Kidney epithelial cell (primary cell): ENCODE results near the gene CD4. TPM values are rescaled to one million over a fixed set of nuclear protein-coding genes. Genes with fewer than 3 reads are reported as not detected.
A peak's percentile ranks its signal among the peaks of the same experiment; 100 is the strongest.

Experiments used
- DNase-seq: peaks from one replicate; pipeline ENCODE4 v3.0.0-alpha.2; 2010; ENCODE audit warnings: low read depth
- H3K27me3 ChIP-seq: 2 replicates; pipeline ENCODE4 v1.6.0; 2011; ENCODE audit warnings: low read length; ENCODE audit not compliant: control insufficient read depth, insufficient read depth
- H3K36me3 ChIP-seq: 2 replicates; pipeline ENCODE4 v1.5.1; 2011; ENCODE audit warnings: low read length; ENCODE audit not compliant: control insufficient read depth, insufficient read depth
- H3K4me3 ChIP-seq: 2 replicates; pipeline ENCODE4 v1.5.1; 2011; ENCODE audit warnings: low read depth, mild to moderate bottlenecking, control low read depth, low read length
- total RNA-seq: library from RNA; depleted of rRNA; stranded (reverse); fragments of >200 nt; gene quantifications from 2 replicates; pipeline ENCODE4 v1.2.3, GENCODE V29; 2015
- TF ChIP-seq, protein P1 (sequence below): IDR thresholded peaks from 2 replicates; pipeline ENCODE4 v1.5.1; 2011; ENCODE audit warnings: mild to moderate bottlenecking, moderate library complexity, low read length, control low read depth, inconsistent platforms; ENCODE audit not compliant: insufficient read depth, poor library complexity, severe bottlenecking

CD4 gene
- total RNA-seq, 1 donor from 2014 or later: 0.08 TPM

DNA sequence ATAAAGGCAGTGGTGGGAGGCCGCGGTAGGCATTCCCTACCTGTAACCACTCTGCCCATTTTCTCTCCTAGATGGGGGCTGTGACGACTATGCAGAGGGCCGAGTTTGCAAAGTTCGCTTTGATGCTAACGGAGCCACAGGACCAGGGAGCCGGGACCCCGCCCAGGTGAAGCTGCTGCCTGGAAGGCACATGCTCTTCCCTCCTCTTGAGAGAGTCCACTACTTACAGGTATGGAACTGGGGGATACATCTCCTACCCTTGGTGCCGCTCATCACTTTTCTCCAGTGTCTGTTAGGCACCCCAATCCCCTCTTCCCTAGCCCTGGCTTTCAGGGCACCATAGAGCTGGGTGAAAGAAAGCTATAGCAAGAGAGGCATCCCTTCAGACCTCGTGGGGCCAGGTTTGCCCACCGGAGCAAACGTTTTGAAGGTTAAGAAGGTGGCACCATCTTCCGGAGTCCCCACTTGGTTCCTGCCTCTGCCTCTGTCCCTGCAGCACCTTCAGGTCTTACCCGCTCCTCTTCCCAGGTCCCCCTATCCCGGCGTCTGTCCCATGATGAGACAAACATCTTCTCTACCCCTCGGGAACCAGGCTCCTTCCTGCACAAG is 36.9 kb downstream of the CD4 start:
- Histone ChIP-seq H3K27me3 (peaks cover 17% of the 10 kb centered on the region), H3K4me3 (no peak overlapping the region), H3K36me3 (peaks cover 2% of the 10 kb centered on the region)
- TF ChIP-seq, protein P1, sequence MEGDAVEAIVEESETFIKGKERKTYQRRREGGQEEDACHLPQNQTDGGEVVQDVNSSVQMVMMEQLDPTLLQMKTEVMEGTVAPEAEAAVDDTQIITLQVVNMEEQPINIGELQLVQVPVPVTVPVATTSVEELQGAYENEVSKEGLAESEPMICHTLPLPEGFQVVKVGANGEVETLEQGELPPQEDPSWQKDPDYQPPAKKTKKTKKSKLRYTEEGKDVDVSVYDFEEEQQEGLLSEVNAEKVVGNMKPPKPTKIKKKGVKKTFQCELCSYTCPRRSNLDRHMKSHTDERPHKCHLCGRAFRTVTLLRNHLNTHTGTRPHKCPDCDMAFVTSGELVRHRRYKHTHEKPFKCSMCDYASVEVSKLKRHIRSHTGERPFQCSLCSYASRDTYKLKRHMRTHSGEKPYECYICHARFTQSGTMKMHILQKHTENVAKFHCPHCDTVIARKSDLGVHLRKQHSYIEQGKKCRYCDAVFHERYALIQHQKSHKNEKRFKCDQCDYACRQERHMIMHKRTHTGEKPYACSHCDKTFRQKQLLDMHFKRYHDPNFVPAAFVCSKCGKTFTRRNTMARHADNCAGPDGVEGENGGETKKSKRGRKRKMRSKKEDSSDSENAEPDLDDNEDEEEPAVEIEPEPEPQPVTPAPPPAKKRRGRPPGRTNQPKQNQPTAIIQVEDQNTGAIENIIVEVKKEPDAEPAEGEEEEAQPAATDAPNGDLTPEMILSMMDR: no peak
- no peak for DNase-seq

DNA sequence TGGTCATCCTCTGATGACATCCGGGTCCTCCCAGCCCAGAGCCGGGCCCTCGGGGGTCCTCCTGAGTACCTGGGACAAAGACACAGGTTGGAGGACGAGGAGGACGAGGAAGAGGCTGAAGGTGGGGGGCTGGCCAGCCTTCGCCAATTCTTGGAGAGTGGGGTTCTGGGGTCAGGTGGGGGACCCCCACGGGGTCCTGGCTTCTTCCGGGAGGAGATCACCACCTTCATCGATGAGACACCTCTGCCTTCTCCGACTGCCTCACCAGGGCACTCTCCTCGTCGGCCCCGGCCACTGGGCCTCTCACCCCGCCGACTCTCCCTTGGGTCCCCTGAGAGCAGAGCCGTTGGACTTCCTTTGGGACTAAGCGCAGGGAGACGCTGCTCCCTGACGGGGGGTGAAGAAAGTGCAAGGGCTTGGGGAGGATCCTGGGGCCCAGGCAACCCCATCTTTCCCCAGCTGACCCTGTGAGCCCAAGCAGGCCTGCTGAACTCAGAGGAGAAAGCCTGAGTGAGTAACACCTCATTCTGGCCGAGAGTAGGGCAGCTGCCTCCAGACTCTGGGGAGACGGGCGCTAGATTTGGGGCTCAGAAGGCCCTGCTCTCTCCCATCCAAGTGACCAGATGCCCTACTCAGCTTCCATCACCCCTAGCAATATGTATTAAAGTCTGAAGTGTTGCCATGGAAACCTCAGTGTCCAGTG is 37.6 kb downstream of the CD4 start:
- TF ChIP-seq, protein P1: no peak
- DNase-seq: no peak
- peaks cover 2% of the 10 kb centered on the region for H3K36me3 ChIP-seq
- H3K27me3 ChIP-seq: peaks cover 15% of the 10 kb centered on the region
- H3K4me3 ChIP-seq: no peak overlapping the region

DNA sequence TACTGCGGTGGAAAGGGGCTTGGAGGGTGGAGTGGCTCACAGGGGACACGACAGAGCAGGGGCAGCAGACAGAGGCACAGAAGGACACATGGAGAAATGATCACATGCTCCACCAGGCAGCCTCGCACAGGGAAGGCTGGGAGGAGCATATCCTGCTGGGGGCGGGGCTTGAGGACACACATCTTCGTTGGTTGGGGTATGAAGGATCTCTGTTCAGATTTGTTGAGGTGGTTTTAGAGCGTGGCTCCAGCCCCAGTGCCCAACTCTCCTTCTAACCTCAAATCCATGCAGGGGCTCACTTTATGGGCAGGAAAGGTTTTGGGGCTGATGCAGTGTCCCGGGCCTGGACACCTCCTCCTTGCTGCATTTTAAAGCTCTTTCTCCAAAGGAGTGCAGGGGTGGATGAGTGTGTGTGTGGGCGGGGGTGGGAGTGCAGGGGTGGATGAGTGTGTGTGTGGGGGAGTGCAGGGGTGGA is 38.1 kb downstream of the CD4 start:
- Histone ChIP-seq H3K27me3 (peaks cover 9% of the 10 kb centered on the region), H3K4me3 (no peak overlapping the region), H3K36me3 (peaks cover 2% of the 10 kb centered on the region)
- TF ChIP-seq, protein P1: no peak
- DNase-seq: no peak

DNA sequence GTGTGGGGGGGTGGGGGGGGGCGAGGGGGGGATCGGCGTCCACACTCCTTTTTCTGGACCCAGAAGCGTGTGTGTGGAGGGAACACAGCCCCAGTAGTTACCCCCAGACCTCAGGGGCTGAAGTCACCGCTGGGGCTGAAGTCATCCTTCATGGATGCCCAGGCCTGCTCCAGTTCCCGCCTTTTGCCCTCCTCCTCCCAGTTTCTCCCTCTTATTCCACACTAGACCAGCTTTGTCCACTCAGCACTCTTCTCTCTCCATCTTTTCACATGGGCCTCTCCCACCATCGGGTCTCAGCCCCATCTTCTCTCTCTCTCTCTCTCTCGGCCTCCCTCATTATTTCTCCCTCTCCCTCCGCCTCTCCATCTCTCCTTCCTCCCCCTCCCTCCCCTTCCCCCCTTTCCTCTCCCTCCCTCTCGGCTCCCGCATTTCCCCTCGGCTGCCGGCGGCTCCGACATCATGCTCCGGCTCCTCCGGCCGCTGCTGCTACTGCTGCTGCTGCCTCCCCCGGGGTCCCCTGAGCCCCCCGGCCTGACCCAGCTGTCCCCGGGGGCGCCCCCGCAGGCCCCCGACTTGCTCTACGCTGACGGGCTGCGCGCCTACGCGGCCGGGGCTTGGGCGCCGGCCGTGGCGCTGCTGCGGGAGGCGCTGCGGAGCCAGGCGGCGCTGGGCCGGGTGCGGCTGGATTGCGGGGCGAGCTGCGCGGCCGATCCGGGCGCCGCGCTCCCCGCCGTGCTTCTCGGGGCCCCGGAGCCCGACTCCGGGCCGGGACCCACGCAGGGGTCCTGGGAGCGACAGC is 38.9 kb downstream of the CD4 start, which contains the start of gene P3H3:
Gene P3H3, plus strand, starts transcription at position 426 of the 799 bp plus-strand sequence. Its CDS starts 34 bp downstream, at position 460.
- Histone ChIP-seq H3K4me3 (peak within 1 kb of the TSS; percentile 86), H3K36me3 (peaks cover 2% of the 10 kb centered on the region), H3K27me3 (peaks cover 2% of the 10 kb centered on the region)
- DNase-seq: no peak
- TF ChIP-seq, protein P1: no peak

DNA sequence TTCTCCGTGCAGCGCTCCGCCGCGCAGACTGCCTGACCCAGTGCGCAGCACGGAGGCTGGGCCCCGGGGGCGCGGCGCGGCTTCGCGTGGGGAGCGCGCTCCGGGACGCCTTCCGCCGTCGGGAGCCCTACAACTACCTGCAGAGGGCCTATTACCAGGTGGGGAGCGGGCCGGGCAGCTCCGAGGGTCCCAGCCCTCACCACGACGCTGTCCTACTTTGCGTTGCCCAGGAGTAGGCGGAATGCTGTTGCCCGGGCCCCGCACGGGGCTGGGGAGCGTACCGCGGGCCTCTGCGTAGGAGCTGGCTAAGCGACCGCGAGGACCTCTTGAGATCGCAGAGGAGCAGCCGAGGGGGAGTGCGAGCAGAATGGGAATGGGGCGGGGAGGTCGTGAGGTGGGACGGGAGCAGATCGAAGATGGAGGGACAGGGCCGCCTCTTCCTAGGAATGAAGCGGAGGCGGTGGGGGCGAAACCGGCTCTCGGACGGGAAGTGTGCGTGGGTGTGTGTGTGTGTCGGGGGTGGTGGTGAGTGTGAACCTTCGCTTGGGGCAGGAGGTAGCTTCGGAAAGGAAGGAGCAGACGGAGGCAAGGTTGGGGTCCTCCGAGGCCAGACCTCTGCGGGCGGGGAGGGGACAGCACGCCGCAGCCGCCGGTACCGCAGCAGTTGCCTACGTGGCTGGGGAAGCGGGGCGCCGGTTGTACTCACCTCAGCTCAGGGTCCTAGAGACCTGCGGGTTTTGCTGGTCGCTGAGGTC is 39.6 kb downstream of the CD4 start:
- no peak for DNase-seq
- Histone ChIP-seq H3K27me3 (no peaks in the 10 kb centered on the region), H3K36me3 (peaks cover 2% of the 10 kb centered on the region), H3K4me3 (peak overlapping the region; percentile 86)
- TF ChIP-seq, protein P1: no peak
